HG02798 (cell line): ENCODE measurements around the gene WT1.
"Not testable (repeated sequence)": the region's sequence is repeated elsewhere in the genome, so short reads cannot be mapped to it uniquely, and the experiment has no call there.

Experiments used
- ATAC-seq: cut with Tn5 transposase; IDR thresholded peaks from one replicate; pipeline ENCODE4 v1.9.1; 2021; ENCODE audit warnings: mild to moderate bottlenecking; ENCODE audit not compliant: unreplicated experiment, poor library complexity

The WT1 gene

GRCh38 chr11:32435511-32435941 lies at the start of gene WT1:
WT1 (minus strand) TSS chr11:32435539.
- ATAC-seq = no peak

- no peak for ATAC-seq
Observed at GRCh38 chr11:32479291-32479690, 44.0 kb upstream of the WT1 start.

GRCh38 chr11:32478277-32478731 lies 43.0 kb upstream of the WT1 start:
- ATAC-seq = no peak

- no peak for ATAC-seq
Observed at GRCh38 chr11:32473282-32473909, 38.1 kb upstream of the WT1 start.

DNA sequence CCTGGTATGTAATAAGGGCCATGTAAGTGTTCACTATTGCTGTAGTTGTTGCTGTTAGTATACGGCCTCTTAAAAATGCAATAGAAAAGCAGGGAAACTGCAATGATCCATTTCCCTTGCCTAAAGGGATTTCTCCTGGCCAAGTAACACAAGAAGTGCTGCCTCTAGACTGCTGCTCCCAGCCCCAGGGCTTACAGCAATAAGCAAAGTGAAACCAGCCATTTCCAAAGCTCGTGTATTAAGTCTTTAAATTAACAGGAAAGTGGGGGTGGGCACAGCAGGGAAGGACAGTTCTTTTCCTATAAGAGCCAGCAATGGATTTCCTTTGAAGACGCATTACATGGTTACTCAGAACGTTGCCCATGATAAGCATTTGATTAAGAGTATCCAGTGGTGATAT lies 36.9 kb upstream of the WT1 start:
- no peak for ATAC-seq

- not testable (repeated sequence) for ATAC-seq
Observed at GRCh38 chr11:32471544-32471943, 36.2 kb upstream of the WT1 start.

DNA sequence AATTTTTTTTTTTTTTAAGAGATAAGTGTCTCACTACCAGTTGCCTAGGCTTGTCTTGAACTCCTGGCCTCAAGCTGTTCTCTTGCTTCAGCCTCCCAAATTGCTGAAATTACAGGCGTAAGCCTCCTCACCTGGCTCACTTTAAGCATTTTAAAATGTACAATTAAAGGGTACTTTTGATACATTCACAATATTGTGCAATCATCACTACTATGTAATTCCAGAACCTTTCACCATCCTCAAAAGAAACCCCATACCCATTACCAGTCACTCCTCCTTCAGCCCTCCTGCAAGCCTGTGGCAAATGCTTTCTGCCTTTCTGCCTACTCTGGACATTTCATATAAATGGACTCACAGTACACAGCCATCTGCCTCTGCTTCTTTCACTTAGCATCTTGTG lies 34.5 kb upstream of the WT1 start:
- no peak for ATAC-seq

DNA sequence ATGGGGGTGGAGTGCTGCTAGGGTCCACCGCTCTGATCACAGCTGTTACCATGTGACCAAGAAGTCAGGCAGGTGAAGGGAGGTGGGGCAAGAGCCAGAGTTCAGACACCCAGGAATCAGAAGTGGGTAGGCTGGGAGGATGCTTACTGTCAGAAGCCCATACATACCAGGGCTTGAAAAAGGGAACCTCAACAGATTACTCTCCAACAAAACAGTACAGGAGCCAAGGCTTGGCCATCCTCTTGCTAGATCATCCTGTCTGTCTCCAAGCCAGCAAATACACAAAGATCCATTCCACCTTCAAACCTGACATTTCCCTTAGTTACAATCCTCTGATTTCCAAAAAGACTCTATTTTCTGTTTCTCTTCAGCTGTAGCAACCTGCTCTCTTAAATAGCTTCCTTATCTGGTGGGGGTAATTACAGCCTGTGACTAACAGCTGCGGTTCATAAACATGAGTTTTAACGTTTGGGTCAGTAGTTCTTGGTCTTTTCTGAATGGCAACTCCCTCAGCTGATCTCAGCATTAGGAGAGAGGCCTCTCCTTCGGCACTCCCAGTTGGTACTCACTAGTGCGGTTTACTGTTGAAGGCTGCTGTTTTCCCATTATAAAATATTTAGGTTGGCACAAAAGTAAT lies 31.1 kb upstream of the WT1 start:
- no peak for ATAC-seq

DNA sequence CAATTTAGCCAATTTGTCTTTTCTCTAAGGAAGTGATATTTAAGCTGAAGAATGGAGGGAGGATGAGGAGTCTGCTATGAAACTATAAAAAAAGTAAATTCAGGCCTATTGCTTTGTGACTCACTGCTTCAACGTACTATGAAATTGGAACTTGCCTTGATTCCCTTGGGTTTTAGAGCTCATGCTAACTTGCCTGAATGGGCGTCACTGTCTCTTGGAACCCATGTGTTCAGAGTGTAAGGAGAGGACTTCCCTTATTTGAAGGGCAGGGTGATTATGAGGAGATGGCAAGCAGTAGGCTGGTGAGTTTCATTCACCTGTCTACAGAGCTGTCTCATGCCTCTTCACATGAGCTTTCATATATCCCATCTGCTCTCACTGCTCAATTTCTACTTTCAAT lies 28.7 kb upstream of the WT1 start:
- ATAC-seq = no peak

DNA sequence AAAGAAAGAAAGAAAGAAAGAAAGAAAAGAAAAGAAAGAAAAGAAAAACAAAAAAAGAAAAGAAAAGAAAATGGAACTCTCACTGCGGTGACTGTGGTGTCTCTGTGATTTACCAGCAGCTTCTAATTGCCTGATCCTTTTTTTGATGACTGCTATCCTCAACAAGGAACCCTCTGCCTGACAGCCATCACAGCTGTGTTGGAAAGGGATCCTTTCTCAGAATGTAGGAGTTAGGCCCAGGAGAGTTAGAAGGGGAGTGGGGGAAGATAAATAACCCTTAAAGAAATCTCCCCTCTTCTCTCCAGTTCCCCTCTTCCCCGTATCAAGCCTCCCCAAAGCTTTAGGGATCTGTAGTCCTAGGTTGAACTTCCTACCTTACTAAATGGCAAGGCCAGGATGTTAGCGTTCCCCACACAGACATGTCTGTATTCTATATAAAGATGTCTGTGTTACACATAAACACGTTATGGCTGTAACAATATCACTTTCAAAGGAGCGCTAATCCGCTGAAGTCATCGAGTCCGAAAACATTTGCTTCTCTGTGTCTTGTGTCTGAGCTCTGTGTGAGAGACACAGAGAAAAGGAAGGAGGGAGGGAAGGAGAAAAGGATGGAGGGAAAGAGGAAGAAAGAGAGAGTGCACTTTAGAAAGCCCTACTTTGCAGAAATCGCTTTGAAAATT lies 26.8 kb upstream of the WT1 start:
- no peak for ATAC-seq

DNA sequence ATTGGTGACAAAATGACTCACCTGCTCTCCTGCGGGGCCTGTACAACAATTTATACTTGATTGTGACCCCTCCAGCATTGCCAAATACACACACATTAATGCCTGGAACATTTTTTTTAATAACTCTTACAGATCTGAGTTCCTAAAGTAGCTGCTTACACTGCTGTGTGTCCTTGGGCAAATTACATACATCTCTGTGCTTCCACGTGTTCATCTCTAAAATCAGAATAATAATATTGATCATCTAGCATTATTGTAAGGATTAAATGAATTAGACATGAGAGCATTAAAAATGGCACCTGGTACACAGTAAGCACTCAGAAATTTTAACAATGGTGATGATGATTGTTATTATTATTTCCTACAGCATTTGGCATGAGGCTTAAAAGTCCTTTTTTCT lies 21.5 kb upstream of the WT1 start:
- ATAC-seq = no peak

DNA sequence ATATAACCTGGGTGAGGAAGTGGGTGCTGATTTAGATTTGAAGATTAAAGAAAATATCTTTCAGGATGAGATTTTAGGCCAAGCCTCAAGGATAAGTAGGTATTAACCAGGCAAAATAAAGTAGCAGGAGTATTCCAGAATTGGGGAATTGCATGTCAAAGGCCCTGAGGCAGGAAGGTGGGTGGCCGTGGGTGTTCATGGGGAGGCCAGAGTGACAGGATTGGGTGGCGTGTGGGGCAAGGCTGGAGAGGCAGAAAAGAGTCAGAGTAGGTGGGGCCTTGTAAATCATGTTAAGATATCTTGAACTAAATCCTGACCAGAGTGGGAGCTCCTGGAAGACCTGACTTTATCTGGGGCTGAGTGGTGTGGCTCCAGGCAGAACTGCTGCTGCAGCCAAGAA lies 19.7 kb upstream of the WT1 start:
- no peak for ATAC-seq

DNA sequence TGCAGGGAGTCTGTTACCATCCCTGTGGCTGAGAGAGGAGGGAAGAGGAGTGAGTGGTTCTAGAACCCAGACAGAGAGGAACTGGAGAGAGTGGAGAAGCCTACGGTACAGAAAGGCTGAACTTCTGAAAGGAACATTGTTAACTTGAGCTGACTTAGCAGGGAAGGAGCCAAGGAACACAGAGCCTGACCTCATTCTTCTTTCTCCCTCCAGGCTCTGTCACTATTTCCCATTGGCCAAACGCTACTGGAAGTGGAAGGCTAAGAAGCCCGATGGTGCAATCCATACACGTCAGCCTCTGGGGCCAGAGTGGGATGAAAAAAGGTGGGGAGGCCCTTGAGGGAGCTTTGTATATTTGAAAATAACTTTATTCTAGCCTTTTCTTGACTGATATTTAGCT lies 16.5 kb upstream of the WT1 start:
- ATAC-seq = no peak

DNA sequence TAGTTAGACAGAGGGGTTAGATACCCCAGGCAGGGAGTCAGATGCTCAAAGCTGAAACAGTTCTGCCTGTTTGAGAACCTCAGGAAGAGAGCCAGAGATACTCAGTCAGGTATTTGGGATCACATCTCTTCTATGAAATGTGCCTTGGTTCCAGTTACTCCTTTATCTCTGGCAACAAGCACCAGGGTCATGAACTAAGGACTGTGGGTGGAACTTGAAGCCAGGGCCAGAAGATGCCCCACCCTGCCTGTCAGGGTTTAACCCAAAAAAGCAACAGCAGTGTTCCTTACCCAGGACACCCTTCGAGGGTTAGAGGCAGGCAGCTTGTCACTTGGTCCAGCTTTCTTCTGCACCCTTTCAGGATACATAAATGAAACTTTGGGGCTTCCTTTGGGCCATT lies 15.0 kb upstream of the WT1 start:
- ATAC-seq = no peak

DNA sequence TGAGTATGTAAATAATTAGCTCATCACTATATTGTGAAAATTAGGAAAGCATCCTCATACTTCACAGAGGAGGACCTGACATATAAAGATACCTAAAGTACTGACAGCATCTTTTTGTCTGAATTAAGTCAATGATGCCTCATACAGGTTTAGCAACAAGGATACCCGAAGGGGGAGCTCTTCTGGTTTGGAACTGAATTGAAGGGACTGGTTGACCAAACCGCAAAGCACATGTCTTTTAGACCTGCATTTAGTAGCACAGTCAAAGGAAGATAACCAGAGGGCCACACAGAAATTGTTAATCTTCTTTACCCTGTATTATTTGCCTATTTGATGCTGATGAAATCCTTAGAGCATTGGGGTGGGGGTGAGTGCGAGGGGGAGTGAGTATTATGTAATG lies 12.9 kb upstream of the WT1 start:
- no peak for ATAC-seq

DNA sequence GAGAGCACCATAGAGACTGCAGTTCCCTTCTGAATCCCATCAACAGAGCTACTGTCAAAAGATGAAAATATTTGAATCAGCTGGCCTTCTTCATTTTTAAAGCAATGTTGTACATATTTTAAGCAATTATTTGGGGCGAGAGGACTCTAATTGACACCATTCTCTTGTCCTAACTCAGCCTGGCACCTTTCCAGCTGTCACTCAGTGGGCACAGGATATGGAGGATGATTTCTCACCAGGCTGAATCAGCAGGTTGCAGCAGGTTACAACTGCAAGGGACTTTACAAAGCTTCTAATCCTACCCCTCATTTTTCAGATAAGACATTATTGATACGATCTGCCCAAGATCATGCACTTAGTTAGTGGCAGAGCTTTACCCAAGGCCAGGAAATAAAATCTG lies 11.9 kb upstream of the WT1 start:
- no peak for ATAC-seq

- no peak for ATAC-seq
Observed at GRCh38 chr11:32446227-32446626, 10.9 kb upstream of the WT1 start.

DNA sequence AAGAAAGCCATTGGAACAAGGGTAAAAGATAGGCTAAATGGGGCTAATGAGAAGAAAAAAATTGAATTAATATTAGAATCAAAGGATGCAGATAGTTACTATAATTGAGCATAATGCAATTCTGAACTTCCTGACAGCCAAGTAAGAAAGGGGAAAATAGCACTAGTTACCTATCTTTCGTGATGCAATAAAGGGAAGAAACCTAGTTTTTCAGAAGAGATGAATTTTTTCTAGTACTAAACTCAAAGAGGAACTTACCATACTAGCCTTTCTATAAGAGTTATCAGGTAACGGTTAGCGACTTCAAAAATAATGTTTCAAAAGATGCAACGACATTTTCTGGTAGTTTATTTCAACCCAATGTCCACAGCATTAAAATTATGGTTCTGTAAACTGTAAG lies 8.8 kb upstream of the WT1 start:
- ATAC-seq = no peak

DNA sequence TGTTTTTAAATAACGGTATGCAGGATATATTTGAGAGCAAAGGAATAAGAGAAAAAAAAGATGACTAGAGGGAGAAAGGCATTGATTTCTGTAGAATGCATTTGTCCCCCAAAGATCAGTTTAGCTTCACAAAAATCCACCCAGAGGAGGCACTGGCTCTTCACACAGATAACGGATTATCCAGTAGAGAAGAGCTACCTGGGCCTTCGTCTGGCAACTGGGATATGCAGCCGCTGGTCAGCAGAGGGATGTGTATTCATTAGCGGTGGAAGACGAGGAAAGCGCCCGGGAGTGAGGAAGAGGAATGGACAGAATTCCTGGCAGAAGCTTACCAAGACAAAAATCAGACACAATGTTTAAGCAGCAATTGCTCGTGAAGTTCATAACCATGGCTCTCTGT lies 5.6 kb upstream of the WT1 start:
- ATAC-seq = no peak

- no peak for ATAC-seq
Observed at GRCh38 chr11:32440312-32440908, 5.1 kb upstream of the WT1 start.

DNA sequence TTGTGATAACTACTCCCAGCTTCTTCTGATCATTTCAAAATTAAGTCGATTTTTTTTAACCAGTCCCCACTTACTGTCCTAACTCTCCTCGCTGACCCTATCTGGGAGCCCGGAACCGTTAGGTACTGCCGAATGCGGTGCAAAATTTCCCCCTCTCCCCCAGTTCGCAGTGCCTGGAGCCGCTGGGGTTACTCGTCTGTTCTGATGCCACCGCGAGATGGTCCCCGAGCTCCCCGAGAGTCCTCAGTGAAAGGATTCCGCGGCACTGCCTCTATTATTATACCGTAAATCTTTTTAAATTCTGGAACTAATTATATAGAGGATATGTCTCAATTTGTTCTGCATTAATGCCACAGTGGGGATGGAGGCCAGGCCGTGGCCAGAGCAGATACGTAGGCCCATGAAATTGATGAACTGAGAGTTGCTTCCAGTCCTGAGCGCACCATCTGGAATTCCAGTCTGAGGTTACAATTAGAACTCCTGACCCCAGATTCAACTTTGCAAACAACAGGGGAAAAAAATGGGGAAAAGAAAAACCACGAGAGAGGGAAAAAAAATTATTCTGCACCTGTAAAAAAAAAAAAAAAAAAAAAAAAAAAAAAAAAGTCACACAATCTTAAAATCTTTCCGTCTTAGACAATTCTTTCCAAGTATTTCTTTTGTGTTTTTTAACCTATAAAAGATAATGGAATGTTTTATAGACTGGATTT lies 4.3 kb upstream of the WT1 start:
- no peak for ATAC-seq
